ENCODE data around the gene PCMTD2. TPM values are rescaled to one million over a fixed set of nuclear protein-coding genes. Genes with fewer than 3 reads are reported as not detected.
A peak's percentile ranks its signal among the peaks of the same experiment; 100 is the strongest.

Gene PCMTD2
- total and polyA plus RNA-seq, 2 of the 13 experiments (the other 11 are each of a cell fraction or from before 2014, with no cell fraction given): 47.0 to 76.9 TPM

- no peak for TF ChIP-seq HIC2 (CRISPR knock-in tag; IDR thresholded peaks at IDR 0.05; ENCODE audit: low read depth)
- TF ChIP-seq MAFG (CRISPR knock-in tag; IDR thresholded peaks at IDR 0.05): no peak
- TF ChIP-seq ETV5 (CRISPR knock-in tag; IDR thresholded peaks at IDR 0.05; ENCODE audit: borderline replicate concordance): peak; percentile 5; the same call in 1 of the 2 replicates
- TF ChIP-seq ZNF234 (CRISPR knock-in tag; conservative IDR thresholded peaks at IDR 0.05): 0 out of 2 replicates have a peak, but pooled peaks have one; percentile 15
- TF ChIP-seq ZNF260 (CRISPR knock-in tag; IDR thresholded peaks at IDR 0.05; ENCODE audit: borderline replicate concordance, low read depth): no peak
- no peak for TF ChIP-seq NR2C2 (CRISPR knock-in tag; IDR thresholded peaks at IDR 0.05; ENCODE audit: borderline replicate concordance)
- TF ChIP-seq SMARCC2 (IDR thresholded peaks at IDR 0.05): no peak
- no peak for TF ChIP-seq IKZF1 (IDR thresholded peaks at IDR 0.05)
- TF ChIP-seq ZNF547 (CRISPR knock-in tag; IDR thresholded peaks at IDR 0.05): no peak
- no peak for TF ChIP-seq ZBTB49 (CRISPR knock-in tag; IDR thresholded peaks at IDR 0.05; ENCODE audit: borderline replicate concordance)
- peak; percentile 8; the same call in 1 of the 2 replicates for TF ChIP-seq GATAD2A (CRISPR knock-in tag; IDR thresholded peaks at IDR 0.05)
- TF ChIP-seq ZNF3 (CRISPR knock-in tag; IDR thresholded peaks at IDR 0.05): no peak
- TF ChIP-seq FOSL1 (CRISPR knock-in tag; IDR thresholded peaks at IDR 0.05; ENCODE audit: borderline replicate concordance): no peak
- no peak for TF ChIP-seq TBP (CRISPR knock-in tag; IDR thresholded peaks at IDR 0.05)
- no peak for TF ChIP-seq ZNF468 (CRISPR knock-in tag; IDR thresholded peaks at IDR 0.05)
- TF ChIP-seq PAWR (CRISPR knock-in tag; IDR thresholded peaks at IDR 0.05; ENCODE audit: borderline replicate concordance): no peak; the same call in 1 of the 2 replicates
- TF ChIP-seq ZBTB38 (CRISPR knock-in tag; IDR thresholded peaks at IDR 0.05): peak; percentile 65; the same call in 1 of the 2 replicates
- no peak for TF ChIP-seq SOX6 (IDR thresholded peaks at IDR 0.05)
- TF ChIP-seq SOX6 (CRISPR knock-in tag; IDR thresholded peaks at IDR 0.05): no peak
- no peak for TF ChIP-seq REST (IDR thresholded peaks at IDR 0.05; ENCODE audit: borderline replicate concordance in 1 of 2, low read depth in 1 of 2, low read length in 2 of 2)
- TF ChIP-seq ZNF768 (CRISPR knock-in tag; IDR thresholded peaks at IDR 0.05): peak; percentile 43; the same call in 1 of the 2 replicates
- TF ChIP-seq SMAD9 (CRISPR knock-in tag; IDR thresholded peaks at IDR 0.05): no peak
- TF ChIP-seq HNRNPL (IDR thresholded peaks at IDR 0.05; ENCODE audit: low read depth, low read length): no peak
- TF ChIP-seq HIVEP1 (CRISPR knock-in tag; IDR thresholded peaks at IDR 0.05): peak; percentile 17; the same call in 1 of the 2 replicates
Observed at GRCh38 chr20:64254571-64255360, 782 bp upstream of the PCMTD2 start (continued).
